ENCODE data around the gene MDM1. TPM values are rescaled to one million over a fixed set of nuclear protein-coding genes. Genes with fewer than 3 reads are reported as not detected.

Gene MDM1
- total RNA-seq, 3 donors from 2014 or later: 10.6 to 11.1 (median 11.1) TPM

GRCh38 chr12:68286396-68286795 lies 45.8 kb downstream of the MDM1 start:
- no peak for ATAC-seq
- no peaks in the 10 kb centered on the region for H3K36me3 Mint-ChIP-seq (ENCODE audit: insufficient read depth)
- peaks cover 30% of the 10 kb centered on the region for H3K4me1 Mint-ChIP-seq (ENCODE audit: low read depth)
- no peak for DNase-seq
- H3K9me3 Mint-ChIP-seq: no peaks in the 10 kb centered on the region
- no peak overlapping the region for H3K4me3 Mint-ChIP-seq
- no peaks in the 10 kb centered on the region for H3K27me3 Mint-ChIP-seq (ENCODE audit: low read depth)

- no peak overlapping the region for H3K4me3 Mint-ChIP-seq
- no peaks in the 10 kb centered on the region for H3K36me3 Mint-ChIP-seq (ENCODE audit: insufficient read depth)
- H3K27me3 Mint-ChIP-seq (ENCODE audit: low read depth): no peaks in the 10 kb centered on the region
- no peaks in the 10 kb centered on the region for H3K9me3 Mint-ChIP-seq
- DNase-seq (no peak), ATAC-seq (no peak)
- H3K4me1 Mint-ChIP-seq (ENCODE audit: low read depth): peaks cover 29% of the 10 kb centered on the region
These were observed 46.6 kb downstream of the MDM1 start for GRCh38 chr12:68285541-68285940.

GRCh38 chr12:68281322-68282077 lies 50.7 kb downstream of the MDM1 start:
- peak in 1 of 2 donors; percentile 33 for ATAC-seq
- Mint-ChIP-seq H3K4me3 (no peak overlapping the region), H3K27me3 (ENCODE audit: low read depth) (no peaks in the 10 kb centered on the region), H3K4me1 (ENCODE audit: low read depth) (peaks cover 34% of the 10 kb centered on the region), H3K36me3 (ENCODE audit: insufficient read depth) (no peaks in the 10 kb centered on the region), H3K9me3 (no peaks in the 10 kb centered on the region)
- DNase-seq: no peak

GRCh38 chr12:68280240-68280639 lies 51.9 kb downstream of the MDM1 start:
- no peaks in the 10 kb centered on the region for H3K36me3 Mint-ChIP-seq (ENCODE audit: insufficient read depth)
- H3K27me3 Mint-ChIP-seq (ENCODE audit: low read depth): peaks cover under 1% of the 10 kb centered on the region
- no peak overlapping the region for H3K4me3 Mint-ChIP-seq
- H3K4me1 Mint-ChIP-seq (ENCODE audit: low read depth): peaks cover 40% of the 10 kb centered on the region
- no peak for DNase-seq
- no peak for ATAC-seq
- H3K9me3 Mint-ChIP-seq: no peaks in the 10 kb centered on the region

GRCh38 chr12:68279227-68280054 lies 52.7 kb downstream of the MDM1 start:
- no peak overlapping the region for H3K4me3 Mint-ChIP-seq
- DNase-seq (no peak), ATAC-seq (peak in 1 of 2 donors; percentile 5)

GRCh38 chr12:68276402-68276930 lies 55.7 kb downstream of the MDM1 start:
- H3K9me3 Mint-ChIP-seq: no peaks in the 10 kb centered on the region
- peaks cover 2% of the 10 kb centered on the region for H3K27me3 Mint-ChIP-seq (ENCODE audit: low read depth)
- H3K36me3 Mint-ChIP-seq (ENCODE audit: insufficient read depth): no peaks in the 10 kb centered on the region
- H3K4me1 Mint-ChIP-seq (ENCODE audit: low read depth): peaks cover 35% of the 10 kb centered on the region
- no peak for DNase-seq
- no peak overlapping the region for H3K4me3 Mint-ChIP-seq
- ATAC-seq: no peak

More at GRCh38 chr12:68279227-68280054, 52.7 kb downstream of the MDM1 start:
- Mint-ChIP-seq H3K4me1 (ENCODE audit: low read depth) (peaks cover 40% of the 10 kb centered on the region), H3K36me3 (ENCODE audit: insufficient read depth) (no peaks in the 10 kb centered on the region), H3K9me3 (no peaks in the 10 kb centered on the region), H3K27me3 (ENCODE audit: low read depth) (peaks cover 2% of the 10 kb centered on the region)

GRCh38 chr12:68272732-68273131 lies 59.4 kb downstream of the MDM1 start:
- Mint-ChIP-seq H3K4me1 (ENCODE audit: low read depth) (peaks cover 15% of the 10 kb centered on the region), H3K36me3 (ENCODE audit: insufficient read depth) (no peaks in the 10 kb centered on the region), H3K9me3 (no peaks in the 10 kb centered on the region), H3K4me3 (no peak overlapping the region), H3K27me3 (ENCODE audit: low read depth) (peaks cover 2% of the 10 kb centered on the region)
- no peak for DNase-seq
- no peak for ATAC-seq

- Mint-ChIP-seq H3K36me3 (ENCODE audit: insufficient read depth) (no peaks in the 10 kb centered on the region), H3K27me3 (ENCODE audit: low read depth) (peaks cover 4% of the 10 kb centered on the region), H3K4me1 (ENCODE audit: low read depth) (peaks cover 6% of the 10 kb centered on the region), H3K9me3 (no peaks in the 10 kb centered on the region), H3K4me3 (no peak overlapping the region)
- no peak for ATAC-seq
- DNase-seq: no peak
These were observed 60.8 kb downstream of the MDM1 start for GRCh38 chr12:68271346-68271745.

- Mint-ChIP-seq H3K4me3 (no peak overlapping the region), H3K36me3 (ENCODE audit: insufficient read depth) (no peaks in the 10 kb centered on the region), H3K4me1 (ENCODE audit: low read depth) (peaks cover 3% of the 10 kb centered on the region), H3K27me3 (ENCODE audit: low read depth) (peaks cover 5% of the 10 kb centered on the region), H3K9me3 (no peaks in the 10 kb centered on the region)
- no peak for DNase-seq
- ATAC-seq: peak in 1 of 2 donors; percentile 23
These were observed 61.8 kb downstream of the MDM1 start for GRCh38 chr12:68270358-68270757.

- Mint-ChIP-seq H3K4me3 (no peak overlapping the region), H3K9me3 (no peaks in the 10 kb centered on the region), H3K27me3 (ENCODE audit: low read depth) (peaks cover 3% of the 10 kb centered on the region), H3K36me3 (ENCODE audit: insufficient read depth) (no peaks in the 10 kb centered on the region), H3K4me1 (ENCODE audit: low read depth) (peaks cover 3% of the 10 kb centered on the region)
- peak in 1 of 2 donors; percentile 55 for ATAC-seq
- no peak for DNase-seq
These were observed 62.4 kb downstream of the MDM1 start for GRCh38 chr12:68269779-68270178.

- ATAC-seq (no peak), DNase-seq (no peak)
- no peaks in the 10 kb centered on the region for H3K36me3 Mint-ChIP-seq (ENCODE audit: insufficient read depth)
- H3K4me1 Mint-ChIP-seq (ENCODE audit: low read depth): peaks cover 3% of the 10 kb centered on the region
- no peak overlapping the region for H3K4me3 Mint-ChIP-seq
- H3K9me3 Mint-ChIP-seq: no peaks in the 10 kb centered on the region
- peaks cover 3% of the 10 kb centered on the region for H3K27me3 Mint-ChIP-seq (ENCODE audit: low read depth)
These were observed 63.2 kb downstream of the MDM1 start for GRCh38 chr12:68268967-68269366.

GRCh38 chr12:68267892-68268396 lies 64.2 kb downstream of the MDM1 start:
- H3K9me3 Mint-ChIP-seq: no peaks in the 10 kb centered on the region
- peaks cover 9% of the 10 kb centered on the region for H3K27me3 Mint-ChIP-seq (ENCODE audit: low read depth)
- H3K36me3 Mint-ChIP-seq (ENCODE audit: insufficient read depth): no peaks in the 10 kb centered on the region
- peaks cover 3% of the 10 kb centered on the region for H3K4me1 Mint-ChIP-seq (ENCODE audit: low read depth)
- DNase-seq (no peak), ATAC-seq (peak; percentile 34 to 55)
- no peak overlapping the region for H3K4me3 Mint-ChIP-seq

- Mint-ChIP-seq H3K36me3 (ENCODE audit: insufficient read depth) (no peaks in the 10 kb centered on the region), H3K4me3 (no peak overlapping the region), H3K9me3 (no peaks in the 10 kb centered on the region), H3K4me1 (ENCODE audit: low read depth) (peaks cover 19% of the 10 kb centered on the region), H3K27me3 (ENCODE audit: low read depth) (peaks cover 9% of the 10 kb centered on the region)
- no peak for DNase-seq
- ATAC-seq: no peak
These were observed 67.3 kb downstream of the MDM1 start for GRCh38 chr12:68264857-68265256.

GRCh38 chr12:68264158-68264855 lies 67.9 kb downstream of the MDM1 start:
- Mint-ChIP-seq H3K36me3 (ENCODE audit: insufficient read depth) (no peaks in the 10 kb centered on the region), H3K27me3 (ENCODE audit: low read depth) (peaks cover 11% of the 10 kb centered on the region), H3K4me1 (ENCODE audit: low read depth) (peaks cover 25% of the 10 kb centered on the region), H3K9me3 (no peaks in the 10 kb centered on the region), H3K4me3 (no peak overlapping the region)
- DNase-seq (no peak), ATAC-seq (no peak)
